ENCODE measurements around the gene TAS2R30.

DNA sequence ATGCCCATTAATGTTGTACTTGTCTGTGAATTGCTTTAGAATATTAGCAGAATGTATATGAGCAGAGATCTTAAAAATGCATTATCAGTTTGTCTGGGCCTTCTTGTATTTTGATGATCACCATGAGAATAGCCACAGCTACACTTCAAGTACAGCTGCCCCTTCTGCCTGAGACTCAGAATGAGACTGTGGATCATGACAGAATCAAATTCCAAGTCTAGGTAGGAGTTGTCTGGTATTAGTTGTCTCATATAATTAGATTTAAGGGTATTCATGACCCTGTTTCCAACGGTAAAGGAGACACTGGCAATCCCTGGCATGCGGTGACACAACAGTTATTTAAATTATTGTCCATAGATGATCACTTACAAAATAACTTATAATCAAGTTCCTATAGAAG is 18.3 kb upstream of the TAS2R30 start:
- TF ChIP-seq, protein P1, sequence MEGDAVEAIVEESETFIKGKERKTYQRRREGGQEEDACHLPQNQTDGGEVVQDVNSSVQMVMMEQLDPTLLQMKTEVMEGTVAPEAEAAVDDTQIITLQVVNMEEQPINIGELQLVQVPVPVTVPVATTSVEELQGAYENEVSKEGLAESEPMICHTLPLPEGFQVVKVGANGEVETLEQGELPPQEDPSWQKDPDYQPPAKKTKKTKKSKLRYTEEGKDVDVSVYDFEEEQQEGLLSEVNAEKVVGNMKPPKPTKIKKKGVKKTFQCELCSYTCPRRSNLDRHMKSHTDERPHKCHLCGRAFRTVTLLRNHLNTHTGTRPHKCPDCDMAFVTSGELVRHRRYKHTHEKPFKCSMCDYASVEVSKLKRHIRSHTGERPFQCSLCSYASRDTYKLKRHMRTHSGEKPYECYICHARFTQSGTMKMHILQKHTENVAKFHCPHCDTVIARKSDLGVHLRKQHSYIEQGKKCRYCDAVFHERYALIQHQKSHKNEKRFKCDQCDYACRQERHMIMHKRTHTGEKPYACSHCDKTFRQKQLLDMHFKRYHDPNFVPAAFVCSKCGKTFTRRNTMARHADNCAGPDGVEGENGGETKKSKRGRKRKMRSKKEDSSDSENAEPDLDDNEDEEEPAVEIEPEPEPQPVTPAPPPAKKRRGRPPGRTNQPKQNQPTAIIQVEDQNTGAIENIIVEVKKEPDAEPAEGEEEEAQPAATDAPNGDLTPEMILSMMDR (IDR thresholded peaks at IDR 0.05) = no peak
- no peak for TF ChIP-seq POLR2A (IDR thresholded peaks at IDR 0.05)
